GM21360 (cell line): ENCODE results near the gene OSBPL10.
A peak's percentile ranks its signal among the peaks of the same experiment; 100 is the strongest.

Experiments used
- ATAC-seq: cut with Tn5 transposase; IDR thresholded peaks from one replicate; pipeline ENCODE4 v1.9.1; 2021; ENCODE audit warnings: mild to moderate bottlenecking, moderate library complexity; ENCODE audit not compliant: unreplicated experiment

OSBPL10 gene

DNA sequence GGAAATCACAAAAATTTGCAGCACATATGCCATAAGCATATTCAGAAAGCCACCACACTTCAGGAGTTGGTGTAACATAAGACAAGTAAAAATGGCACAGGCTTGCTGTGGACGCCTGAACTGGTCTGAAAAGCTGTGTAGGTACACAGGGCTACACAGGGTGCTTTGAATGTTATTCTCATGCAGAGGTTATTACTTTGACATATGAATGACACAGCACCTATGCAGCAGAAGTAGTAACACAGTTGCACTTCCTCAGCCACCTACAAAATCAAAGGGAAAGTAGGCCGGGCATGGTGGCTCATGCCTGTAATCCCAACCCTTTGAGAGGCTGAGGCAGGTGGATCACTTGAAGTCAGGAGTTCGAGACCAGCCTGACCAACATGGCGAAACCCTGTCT is 54.5 kb downstream of the OSBPL10 start:
- no peak for ATAC-seq

DNA sequence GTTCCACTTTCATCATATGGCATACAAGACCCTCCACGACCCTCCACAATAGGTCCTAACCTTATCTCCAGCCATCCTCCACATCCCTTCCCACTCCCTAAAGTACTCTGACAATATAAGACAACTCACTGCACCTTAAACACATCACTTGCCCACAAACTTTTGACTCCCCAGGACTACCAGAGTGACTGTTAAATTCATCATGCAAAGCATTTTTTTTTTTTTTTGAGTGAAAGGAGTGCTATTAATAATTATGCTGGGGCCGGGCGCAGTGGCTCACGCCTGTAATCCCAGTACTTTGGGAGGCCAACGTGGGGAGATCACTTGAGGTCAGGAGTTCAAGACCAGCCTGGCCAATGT is 55.8 kb downstream of the OSBPL10 start:
- no peak for ATAC-seq

DNA sequence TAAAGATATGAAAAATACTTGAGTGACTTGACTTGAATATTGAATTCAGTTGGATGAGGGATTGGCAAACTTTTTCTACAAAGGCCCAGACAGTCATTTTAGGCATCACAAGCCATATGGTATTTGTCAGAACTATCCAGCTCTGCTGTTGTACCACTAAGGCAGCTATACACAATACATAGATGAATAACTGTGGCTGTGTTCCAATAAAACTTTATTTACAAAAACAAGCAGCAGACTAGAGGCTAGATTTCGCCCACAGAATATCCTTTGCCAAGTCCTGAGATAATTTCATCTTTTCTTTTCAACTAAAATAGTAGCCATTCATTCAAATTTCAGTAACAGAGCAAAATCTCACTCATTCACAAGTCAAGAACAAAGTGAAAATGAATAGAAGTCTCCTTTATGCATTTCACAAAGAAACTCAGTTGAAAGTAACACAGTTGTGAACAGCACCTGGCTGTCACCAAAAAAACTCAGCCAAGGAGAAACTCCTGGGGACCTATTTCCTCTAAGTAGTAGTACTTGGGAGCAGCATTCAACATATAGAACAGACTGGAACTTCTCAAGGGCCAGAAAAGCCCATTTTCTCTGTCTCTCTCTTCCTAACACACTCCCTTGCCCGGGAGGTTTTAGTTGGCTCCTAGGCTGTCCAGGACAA is 56.3 kb downstream of the OSBPL10 start:
- no peak for ATAC-seq

DNA sequence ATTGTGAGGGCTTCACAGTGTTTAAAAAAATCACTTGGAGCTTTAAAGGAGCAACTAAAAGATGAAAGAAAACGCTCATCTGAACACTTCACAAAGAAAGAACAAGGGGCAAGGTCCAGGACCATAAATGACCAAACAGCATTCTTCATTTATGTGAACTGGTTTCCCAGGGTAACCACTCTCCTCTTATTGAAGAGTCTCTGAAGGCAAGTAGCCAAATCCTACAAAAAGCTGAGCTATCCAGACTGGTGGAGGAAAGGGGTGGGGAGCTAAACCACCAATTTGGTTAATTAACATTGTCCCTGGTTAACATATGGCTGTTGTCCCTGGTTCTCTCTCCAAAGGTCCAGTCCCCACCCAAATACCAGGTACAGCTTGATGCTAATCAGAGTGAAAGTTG is 58.1 kb downstream of the OSBPL10 start:
- no peak for ATAC-seq

DNA sequence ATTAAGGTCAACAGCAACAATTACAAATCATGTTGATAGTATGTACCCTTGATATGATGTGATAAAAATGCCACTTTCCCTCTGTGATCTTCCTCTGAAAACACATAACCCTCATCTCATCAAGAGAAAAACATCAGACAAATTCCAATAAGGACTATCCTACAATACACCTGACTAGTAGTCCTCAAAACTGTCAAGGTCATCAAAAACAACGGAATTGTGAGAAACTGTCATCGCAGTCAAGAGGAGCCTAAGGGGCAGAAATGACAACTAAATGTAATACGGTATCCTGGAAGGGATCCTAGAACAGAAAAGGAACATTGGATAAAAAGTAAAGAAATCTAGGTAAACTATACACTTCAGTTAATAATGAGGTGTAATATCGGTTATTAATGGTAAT is 59.2 kb downstream of the OSBPL10 start:
- no peak for ATAC-seq

DNA sequence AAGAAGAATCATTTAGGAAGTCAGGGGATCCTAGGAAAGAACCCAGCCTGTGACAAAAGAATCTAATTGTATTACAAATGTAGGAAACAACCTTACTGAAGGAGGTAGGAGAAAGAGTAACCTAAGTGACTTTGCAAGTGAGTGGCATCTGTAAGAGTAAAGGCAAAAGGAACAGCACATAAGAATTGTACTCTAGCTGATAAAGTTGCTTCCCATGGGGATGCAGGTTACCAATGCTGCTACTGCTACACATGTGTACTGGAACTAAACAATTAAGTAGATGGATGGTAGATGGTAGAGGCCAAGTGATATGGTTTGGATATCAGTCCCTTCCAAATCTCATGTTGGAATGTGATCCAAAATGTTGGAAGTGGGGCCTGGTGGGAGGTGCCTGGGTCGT is 60.8 kb downstream of the OSBPL10 start:
- no peak for ATAC-seq

DNA sequence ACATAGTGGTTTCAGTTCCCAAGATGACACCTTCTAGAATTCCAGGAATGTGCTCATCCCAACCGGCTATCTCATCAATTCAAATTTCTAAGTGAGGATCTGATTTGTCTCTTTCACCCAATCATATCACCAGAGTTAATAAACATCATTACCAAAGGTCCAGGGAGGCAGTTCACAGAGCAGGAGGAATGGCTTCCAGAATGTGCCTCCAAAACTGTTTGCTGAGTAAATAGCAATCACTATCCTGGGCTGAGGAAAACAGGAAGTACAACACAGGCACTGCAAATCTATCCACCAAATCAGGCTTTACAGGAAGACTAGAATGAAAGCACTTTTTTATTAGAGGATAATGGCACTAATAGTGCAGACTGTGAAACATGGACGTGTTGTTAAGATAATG is 61.5 kb downstream of the OSBPL10 start:
- ATAC-seq, result no peak

DNA sequence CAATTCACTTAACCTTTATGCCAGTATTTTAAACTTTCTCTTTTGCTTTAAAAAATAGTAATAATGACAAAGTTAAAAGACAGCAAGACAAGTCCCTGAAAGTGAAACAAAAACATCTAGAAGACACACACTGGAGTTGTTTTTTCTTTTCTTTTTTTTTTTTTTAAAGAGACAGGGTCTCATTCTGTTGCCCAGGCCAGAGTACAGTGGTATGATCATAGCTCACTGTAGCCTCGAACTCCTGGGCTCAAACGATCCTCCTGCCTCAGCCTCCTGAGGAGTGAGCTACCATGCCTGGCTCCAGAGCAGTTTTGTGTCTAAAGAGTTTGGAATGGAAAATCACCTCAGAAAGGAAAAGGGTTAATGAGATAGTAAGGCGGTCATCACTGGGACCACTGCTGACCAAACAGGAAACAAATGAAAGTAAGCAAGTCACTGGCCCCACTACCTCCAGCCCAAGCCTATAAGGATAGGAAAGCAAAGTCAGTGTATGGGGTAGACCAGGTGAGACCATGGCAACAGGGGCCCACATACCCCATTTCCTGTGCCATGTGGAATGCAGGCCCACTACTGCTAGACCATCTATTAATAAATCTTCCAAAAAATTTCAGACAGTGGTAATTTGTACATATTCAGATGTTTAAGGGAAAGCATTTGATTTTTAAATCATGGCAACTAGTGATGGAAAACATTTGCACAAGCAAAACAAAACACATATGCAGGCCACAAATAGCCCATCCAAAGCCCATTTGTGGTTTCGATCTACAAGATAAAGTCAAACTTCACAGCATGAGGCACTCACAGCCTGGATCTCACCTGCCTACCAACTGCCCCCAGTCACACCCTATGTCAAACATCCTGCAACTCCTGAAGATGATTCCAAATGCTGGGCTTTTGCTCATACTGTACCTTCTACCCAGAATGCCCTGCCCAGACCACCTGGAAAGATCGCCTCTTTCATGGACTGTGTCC is 62.6 kb downstream of the OSBPL10 start:
- ATAC-seq, result peak; percentile 62

DNA sequence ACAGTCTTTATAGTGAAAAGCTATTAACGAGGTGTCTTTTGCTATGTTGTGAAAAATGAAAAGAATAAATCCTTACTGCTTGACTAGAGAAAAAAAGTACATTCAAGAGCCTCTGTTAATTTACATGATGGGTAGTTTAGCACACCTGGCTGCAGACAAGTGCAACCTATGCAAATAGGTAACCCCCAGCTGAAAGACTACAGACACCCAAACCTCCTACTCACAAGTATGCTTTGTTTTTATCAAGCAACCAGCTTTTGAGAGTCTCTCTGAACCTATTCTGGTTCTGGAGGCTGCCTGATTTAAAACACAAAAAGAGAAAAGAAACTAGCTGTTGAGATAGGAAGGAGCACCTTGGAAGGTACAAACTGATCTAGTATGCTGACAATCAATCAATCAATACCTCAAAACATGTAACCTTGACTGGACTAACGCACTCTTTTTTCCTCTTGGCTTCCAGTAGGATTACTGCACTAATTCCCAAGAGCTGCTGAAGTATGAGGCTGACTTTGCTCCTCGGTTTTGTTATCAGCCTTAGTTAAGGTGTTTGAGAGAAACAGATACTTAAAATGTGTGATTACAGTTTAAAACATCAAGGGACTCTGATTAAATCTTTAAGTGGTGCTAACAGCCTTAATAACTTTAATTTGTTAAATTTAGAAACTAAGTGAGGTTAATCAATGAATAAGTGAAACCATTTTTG is 63.6 kb downstream of the OSBPL10 start:
- ATAC-seq, result peak; percentile 69

DNA sequence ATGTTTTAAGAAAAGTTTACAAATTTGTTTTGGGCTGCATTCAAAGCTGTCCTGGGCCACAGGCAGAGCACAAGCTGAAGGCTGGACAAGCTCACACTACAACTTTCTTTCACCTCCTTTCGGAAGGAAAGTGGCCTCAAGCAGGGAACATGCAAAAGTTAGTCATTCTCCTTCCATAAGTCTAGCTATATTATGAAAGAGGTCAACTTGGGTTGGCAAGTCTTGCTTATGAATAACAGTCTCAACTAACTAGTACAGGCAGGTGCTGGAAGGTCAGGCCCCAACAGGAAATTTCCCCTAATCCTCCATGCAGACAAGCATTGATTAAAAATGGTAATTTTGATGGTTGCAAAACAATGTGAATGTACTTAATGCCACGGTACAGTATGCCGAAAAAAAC is 69.4 kb downstream of the OSBPL10 start:
- no peak for ATAC-seq

DNA sequence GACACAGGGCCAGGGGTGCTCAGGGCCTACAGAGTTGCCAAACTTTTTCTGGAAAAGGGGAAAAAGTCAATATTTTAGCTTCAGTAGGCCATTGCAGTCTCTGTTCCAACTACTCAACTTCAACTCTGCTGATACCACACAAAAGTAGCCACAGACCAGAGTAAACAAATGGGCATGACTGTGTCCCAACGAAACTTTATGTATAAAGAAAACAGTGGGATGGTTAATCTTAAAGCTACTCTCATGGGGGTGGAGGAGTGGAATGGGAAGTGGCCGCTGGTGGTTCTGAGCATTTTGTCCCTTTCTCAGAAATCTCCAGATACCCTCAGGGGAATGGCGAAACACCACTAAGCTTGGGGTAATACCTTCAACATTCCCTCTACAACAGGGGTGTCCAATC is 69.9 kb downstream of the OSBPL10 start:
- no peak for ATAC-seq

DNA sequence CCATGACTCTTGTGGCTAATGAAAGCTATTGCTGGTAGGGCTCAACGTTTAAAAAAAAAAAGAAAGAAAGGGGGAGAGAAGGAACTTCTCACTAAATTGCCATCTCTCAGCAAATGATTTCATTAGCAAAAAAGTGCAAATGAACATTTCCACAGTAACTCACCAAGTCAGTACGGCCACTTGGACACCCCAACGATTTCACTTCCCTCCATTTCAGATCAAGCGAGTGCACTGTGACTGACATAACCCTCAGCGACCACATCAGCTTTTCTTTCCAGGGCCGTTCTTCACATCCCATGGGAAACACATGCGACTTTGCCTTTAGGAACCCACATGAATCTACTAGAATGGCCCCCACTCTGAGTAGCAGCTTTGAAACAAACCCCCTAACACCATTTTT is 71.6 kb downstream of the OSBPL10 start:
- ATAC-seq, result no peak

DNA sequence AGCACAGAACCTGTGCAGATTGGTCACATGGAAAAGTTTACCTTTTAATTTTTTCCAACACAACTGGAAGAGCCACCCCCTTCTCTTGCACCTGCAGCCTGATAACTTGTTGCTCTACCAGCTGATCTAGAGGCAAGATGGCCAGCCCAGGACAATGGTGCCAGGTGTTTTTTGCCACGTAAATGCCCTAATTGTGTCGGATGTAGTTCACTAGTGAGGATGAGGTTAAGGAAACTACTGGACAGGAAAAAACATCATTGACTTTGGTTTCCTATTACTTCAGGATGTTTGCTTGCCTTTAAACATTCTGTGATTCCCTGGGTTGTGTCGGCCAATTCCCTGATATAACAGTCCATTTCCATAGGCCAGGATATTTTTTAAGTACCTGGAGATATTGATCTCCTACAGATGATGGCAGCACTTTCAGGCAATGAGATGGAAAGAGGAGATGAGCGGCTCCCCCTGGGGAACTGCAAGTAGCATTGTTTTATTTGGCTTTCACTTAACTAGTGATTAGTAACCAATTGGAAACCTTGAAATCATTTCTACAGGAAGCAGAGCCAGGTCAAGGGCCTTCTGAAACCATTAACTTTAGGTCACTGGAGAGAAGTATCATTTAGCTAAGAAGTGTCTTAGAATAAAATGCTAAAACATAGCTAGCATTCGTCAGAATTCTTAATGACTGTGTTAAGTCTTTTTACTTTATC is 72.5 kb downstream of the OSBPL10 start:
- no peak for ATAC-seq

DNA sequence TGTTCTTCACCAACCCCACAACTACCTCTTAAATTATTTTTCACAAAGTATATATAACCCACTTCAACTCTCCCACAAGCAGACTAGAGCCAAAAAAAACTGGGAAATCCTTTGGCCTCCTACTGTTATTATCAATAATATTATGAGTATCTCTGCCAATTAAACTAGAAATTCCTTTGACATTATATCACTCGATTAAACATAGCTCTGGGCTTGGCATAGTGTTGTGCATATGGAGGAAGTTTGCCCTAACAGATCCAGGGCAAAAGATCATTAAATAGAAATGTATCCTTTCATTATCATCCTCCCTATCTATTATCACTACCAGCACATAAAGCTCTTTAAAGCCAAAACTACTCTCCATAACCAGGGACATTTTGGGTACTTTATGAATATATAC is 74.9 kb downstream of the OSBPL10 start:
- ATAC-seq, result no peak

DNA sequence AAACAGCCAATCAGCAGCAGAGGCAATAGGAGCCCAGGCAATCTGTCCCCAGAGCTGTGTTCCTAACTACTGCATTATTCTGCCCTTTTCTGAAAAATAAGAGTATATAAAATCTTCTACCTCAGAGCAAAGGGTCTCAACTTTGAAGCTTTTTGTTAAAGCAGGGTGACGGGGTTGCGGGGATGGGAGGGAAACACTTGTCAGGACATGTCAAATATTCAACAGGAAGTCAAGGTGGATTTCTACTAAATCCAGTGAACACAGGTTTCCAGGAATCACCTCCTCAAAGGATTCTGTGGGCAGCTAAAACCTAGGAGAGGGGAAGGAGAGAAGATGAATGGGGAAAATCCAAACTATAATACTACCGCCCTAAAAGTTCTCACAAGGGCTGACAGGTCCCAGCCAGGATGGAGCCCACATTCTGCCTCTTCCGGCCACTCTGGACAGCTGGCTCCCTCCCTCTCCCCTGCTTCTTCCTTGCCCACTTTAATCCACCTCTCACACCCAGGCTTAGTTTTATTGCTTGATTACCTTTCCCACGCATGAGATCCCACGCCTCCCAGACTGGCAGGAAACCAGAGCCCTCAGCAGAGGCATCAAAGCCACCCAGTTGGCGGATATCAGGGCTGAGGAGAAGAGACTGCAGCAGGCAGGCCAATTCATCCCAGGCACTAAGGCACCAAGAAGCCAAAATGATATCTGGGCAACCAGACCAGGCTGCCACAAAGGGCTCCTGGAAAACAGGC is 77.2 kb downstream of the OSBPL10 start:
- no peak for ATAC-seq

DNA sequence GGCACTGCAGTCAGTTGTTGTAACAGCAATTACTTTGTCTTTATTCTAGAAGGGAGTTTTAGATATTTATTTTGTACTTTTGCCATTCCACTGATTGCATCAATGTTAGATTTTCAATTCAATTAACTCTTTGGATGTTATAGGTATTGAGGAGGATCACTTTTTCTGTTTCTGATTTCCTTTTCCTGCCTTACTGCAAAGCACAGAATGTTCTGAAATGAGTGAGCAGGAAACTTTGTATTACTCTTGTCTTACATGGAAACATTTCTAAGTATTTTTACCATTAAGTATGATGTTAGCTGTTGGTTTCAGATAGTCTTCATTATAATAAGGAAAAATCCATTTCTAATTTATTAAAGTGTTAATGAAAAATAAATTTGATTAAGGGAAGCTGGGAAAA is 80.5 kb downstream of the OSBPL10 start:
- ATAC-seq, result no peak

DNA sequence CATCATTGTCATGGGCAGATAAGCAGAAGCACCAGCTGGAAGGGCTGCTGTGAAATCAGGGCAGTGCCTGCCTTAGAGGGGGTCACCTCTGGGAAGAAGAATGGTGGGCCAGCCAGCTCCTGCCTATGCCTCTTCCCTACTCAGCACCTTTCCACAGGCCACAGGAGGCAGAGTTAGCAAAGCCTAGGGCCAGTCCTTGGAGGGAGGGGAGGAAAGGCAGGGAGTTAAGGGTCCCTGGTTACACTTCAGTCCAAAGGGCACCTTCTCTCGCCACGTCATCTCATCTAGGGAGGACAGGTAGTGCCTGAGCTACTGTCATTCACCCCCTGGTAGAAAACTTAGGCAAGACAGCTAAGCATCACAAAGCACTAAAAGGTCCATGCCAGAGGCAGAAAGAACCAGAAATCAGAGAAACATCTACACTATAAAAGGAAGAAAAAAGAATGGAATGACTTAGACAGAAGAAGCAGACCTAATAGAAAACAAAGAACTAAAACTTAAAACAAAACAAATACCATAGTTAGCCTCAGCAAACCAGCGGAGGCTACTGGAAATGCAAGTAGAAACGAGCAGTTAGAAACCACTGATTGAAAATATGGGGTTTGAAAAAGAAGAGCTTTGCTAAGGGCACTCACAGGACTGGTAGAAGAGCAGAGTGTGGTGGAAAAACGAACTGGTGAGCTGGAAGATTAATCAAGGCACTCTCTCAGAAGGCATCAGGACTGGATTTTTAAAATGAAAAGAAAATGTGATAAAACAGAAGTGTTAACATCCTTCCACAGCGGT is 84.2 kb downstream of the OSBPL10 start:
- ATAC-seq, result no peak

DNA sequence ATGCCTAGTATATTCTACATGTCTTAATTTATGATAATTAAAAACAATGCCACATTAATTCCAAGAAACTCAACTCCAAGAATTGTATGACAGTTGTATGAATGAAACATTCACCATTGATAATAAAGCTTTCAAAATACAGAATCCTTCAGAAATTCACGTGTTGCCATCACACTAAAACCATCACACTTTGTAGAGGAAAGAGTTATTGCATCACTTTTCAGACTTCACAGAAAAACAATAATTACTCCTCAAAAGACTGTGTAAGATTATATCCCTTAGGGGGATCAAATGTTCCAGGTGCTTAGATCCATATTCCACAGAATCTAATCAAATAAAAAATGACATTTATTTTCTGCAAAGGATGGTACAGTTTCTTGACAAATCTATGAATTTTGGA is 85.0 kb downstream of the OSBPL10 start:
- ATAC-seq, result no peak

DNA sequence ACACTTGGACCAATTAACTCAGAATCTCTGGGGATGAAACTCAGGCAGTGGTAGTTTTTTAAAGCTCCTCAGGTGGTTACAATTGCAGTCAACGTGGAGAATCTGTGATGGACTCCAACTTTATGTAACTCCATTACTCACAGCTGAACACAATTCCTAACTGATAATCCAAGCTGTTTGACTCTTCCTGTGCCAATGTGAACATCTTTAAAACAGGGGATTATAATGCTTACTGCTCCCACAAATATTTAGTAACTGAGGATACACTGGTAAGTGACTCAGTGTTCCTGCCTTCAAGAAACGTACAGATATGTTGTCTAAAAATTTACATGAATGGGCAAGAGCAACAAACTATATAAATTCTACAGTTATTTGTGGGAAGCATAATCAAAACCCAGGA is 85.6 kb downstream of the OSBPL10 start:
- ATAC-seq, result no peak
